ENCODE results near the gene RANBP17. TPM values are rescaled to one million over a fixed set of nuclear protein-coding genes. Genes with fewer than 3 reads are reported as not detected.
A peak's percentile ranks its signal among the peaks of the same experiment; 100 is the strongest.

The RANBP17 gene
- 6.8 and 10.6 TPM in 2 replicates for total RNA-seq

GRCh38 chr5:170861917-170862766 lies at the start of gene RANBP17:
RANBP17 (plus strand) TSS chr5:170862018.
- DNase-seq (ENCODE audit: low read depth): peak; percentile 50
- Histone ChIP-seq H3K36me3 (ENCODE audit: control insufficient read depth, insufficient read depth, low read length) (no peaks in the 10 kb centered on the region), H3K4me3 (ENCODE audit: low read depth, low read length) (peak within 1 kb of the TSS; percentile 70), H3K27me3 (ENCODE audit: control insufficient read depth, insufficient read depth, low read length) (no peaks in the 10 kb centered on the region)
- TF ChIP-seq, protein P1, sequence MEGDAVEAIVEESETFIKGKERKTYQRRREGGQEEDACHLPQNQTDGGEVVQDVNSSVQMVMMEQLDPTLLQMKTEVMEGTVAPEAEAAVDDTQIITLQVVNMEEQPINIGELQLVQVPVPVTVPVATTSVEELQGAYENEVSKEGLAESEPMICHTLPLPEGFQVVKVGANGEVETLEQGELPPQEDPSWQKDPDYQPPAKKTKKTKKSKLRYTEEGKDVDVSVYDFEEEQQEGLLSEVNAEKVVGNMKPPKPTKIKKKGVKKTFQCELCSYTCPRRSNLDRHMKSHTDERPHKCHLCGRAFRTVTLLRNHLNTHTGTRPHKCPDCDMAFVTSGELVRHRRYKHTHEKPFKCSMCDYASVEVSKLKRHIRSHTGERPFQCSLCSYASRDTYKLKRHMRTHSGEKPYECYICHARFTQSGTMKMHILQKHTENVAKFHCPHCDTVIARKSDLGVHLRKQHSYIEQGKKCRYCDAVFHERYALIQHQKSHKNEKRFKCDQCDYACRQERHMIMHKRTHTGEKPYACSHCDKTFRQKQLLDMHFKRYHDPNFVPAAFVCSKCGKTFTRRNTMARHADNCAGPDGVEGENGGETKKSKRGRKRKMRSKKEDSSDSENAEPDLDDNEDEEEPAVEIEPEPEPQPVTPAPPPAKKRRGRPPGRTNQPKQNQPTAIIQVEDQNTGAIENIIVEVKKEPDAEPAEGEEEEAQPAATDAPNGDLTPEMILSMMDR (IDR thresholded peaks at IDR 0.05; ENCODE audit: insufficient read depth, low read length, severe bottlenecking): peak; percentile 8
- FAIRE-seq: no peak

GRCh38 chr5:170813231-170813630 lies 48.6 kb upstream of the RANBP17 start:
- H3K27me3 ChIP-seq (ENCODE audit: control insufficient read depth, insufficient read depth, low read length): no peaks in the 10 kb centered on the region
- H3K36me3 ChIP-seq (ENCODE audit: control insufficient read depth, insufficient read depth, low read length): no peaks in the 10 kb centered on the region
- DNase-seq (ENCODE audit: low read depth) (no peak), FAIRE-seq (no peak)
- no peak overlapping the region for H3K4me3 ChIP-seq (ENCODE audit: low read depth, low read length)
- TF ChIP-seq, protein P1 (IDR thresholded peaks at IDR 0.05; ENCODE audit: insufficient read depth, low read length, severe bottlenecking): no peak

- FAIRE-seq: peak; percentile 7
- no peak for DNase-seq (ENCODE audit: low read depth)
- Histone ChIP-seq H3K4me3 (ENCODE audit: low read depth, low read length) (no peak overlapping the region), H3K27me3 (ENCODE audit: control insufficient read depth, insufficient read depth, low read length) (no peaks in the 10 kb centered on the region), H3K36me3 (ENCODE audit: control insufficient read depth, insufficient read depth, low read length) (no peaks in the 10 kb centered on the region)
- TF ChIP-seq, protein P1 (IDR thresholded peaks at IDR 0.05; ENCODE audit: insufficient read depth, low read length, severe bottlenecking): no peak
Observed at GRCh38 chr5:170817195-170817594, 44.6 kb upstream of the RANBP17 start.

GRCh38 chr5:170818232-170818631 lies 43.6 kb upstream of the RANBP17 start:
- no peaks in the 10 kb centered on the region for H3K36me3 ChIP-seq (ENCODE audit: control insufficient read depth, insufficient read depth, low read length)
- FAIRE-seq (no peak), DNase-seq (ENCODE audit: low read depth) (no peak)
- no peak overlapping the region for H3K4me3 ChIP-seq (ENCODE audit: low read depth, low read length)
- TF ChIP-seq, protein P1 (IDR thresholded peaks at IDR 0.05; ENCODE audit: insufficient read depth, low read length, severe bottlenecking): no peak
- H3K27me3 ChIP-seq (ENCODE audit: control insufficient read depth, insufficient read depth, low read length): no peaks in the 10 kb centered on the region

DNA sequence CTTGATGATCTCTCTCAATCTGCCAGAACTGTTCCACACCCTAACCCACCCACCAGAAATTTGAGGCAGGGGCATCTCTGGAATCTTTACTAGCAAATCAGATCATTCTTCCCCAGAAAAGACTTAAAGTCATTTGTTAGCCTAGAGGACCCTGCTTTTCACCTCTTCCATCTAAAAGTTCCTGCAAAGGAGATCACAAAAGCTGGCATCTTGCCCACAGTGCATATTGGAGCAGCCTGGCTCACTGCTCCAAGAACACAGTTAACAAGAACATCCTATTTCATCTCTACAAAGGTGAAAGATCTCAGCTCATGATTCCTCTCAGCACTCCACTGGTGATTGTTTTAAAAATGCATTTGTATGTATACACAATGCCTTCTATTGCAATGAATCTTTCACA lies 42.0 kb upstream of the RANBP17 start:
- Histone ChIP-seq H3K36me3 (ENCODE audit: control insufficient read depth, insufficient read depth, low read length) (no peaks in the 10 kb centered on the region), H3K4me3 (ENCODE audit: low read depth, low read length) (no peak overlapping the region), H3K27me3 (ENCODE audit: control insufficient read depth, insufficient read depth, low read length) (no peaks in the 10 kb centered on the region)
- no peak for DNase-seq (ENCODE audit: low read depth)
- TF ChIP-seq, protein P1 (IDR thresholded peaks at IDR 0.05; ENCODE audit: insufficient read depth, low read length, severe bottlenecking): no peak
- no peak for FAIRE-seq
